Measurements from ENCODE around the gene PDZRN4.

The PDZRN4 gene

DNA sequence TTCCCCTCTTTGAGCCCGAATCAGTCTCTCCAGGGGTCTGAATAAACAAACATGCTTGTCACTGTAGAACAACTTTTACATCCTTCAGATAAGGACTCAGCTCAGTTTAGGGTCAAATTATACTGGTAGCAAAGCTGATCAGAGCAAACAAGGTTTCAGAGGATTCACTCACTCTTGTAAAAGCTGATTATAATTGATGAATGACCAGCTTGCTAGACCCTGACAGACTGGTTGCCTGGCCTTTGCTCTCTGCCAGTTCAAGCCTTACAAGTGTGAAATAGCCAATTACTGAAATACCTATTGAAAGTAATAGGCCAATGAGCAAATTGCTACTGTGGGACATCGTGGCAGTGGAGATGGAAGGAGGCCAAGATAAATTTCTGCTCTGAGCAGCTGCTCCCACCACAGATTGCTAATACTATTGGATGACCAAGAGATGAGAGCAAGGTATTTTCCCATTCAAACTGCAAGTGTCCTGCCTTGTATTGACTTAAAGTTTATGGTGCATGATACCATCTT is 177.6 kb downstream of the PDZRN4 start:
- TF ChIP-seq, protein P1, sequence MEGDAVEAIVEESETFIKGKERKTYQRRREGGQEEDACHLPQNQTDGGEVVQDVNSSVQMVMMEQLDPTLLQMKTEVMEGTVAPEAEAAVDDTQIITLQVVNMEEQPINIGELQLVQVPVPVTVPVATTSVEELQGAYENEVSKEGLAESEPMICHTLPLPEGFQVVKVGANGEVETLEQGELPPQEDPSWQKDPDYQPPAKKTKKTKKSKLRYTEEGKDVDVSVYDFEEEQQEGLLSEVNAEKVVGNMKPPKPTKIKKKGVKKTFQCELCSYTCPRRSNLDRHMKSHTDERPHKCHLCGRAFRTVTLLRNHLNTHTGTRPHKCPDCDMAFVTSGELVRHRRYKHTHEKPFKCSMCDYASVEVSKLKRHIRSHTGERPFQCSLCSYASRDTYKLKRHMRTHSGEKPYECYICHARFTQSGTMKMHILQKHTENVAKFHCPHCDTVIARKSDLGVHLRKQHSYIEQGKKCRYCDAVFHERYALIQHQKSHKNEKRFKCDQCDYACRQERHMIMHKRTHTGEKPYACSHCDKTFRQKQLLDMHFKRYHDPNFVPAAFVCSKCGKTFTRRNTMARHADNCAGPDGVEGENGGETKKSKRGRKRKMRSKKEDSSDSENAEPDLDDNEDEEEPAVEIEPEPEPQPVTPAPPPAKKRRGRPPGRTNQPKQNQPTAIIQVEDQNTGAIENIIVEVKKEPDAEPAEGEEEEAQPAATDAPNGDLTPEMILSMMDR (IDR thresholded peaks at IDR 0.05; ENCODE audit: control insufficient read depth, extremely low read depth, insufficient read depth): no peak
- no peak overlapping the region for H3K4me3 ChIP-seq (ENCODE audit: low read depth, low read length)
- no peak for DNase-seq (ENCODE audit: low read depth)

DNA sequence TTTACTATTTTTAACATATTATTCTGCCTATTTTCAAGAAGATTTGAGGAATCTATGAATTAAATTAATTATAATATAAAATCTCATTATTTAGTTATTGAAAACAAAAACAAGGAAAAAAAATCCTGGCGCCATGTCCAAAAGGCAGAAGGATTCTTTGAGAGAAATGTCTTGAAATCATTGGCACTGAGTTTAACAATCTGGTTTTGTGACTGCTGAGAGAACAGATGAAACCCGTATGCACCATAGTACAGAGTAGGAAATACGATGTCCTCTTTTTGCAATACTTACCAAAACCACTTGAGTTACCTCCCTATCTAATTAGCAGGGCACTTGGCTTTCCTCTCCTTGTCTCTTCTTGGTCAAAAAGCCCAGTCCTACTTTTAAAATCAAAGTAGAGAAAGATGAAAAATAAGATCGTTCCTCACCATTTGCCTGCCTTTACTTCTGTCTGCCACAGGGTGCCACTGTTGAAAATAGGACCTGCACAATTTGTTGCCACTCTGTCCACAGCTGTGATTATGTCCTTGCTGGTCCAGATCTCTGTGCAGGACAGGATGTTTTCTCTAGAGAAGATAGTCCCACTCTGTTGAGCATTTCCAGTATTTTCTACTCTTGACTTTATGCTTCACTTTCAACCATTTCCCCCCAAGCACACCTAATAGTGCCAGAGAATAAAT is 179.7 kb downstream of the PDZRN4 start:
- DNase-seq (ENCODE audit: low read depth): no peak
- TF ChIP-seq, protein P1 (IDR thresholded peaks at IDR 0.05; ENCODE audit: control insufficient read depth, extremely low read depth, insufficient read depth): peak; percentile 55
- H3K4me3 ChIP-seq (ENCODE audit: low read depth, low read length): no peak overlapping the region

DNA sequence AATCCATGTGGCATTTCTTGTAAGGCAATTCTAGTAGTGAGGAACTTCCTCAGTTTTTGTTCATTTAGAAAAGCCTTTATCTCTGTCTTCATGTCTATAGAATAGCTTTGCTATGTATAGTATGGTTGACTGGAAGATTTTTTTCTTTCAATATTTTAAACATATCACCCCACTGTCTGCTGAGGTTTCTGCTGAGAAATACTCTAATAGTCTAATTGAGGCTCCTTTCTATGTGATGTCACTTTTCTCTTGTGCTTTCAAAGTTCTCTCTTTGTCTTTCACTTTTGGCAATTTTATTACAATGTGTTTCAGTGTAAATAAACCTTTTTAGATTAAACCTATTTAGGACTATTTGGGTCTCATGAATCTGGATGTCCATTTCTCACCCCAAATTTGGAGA is 192.8 kb downstream of the PDZRN4 start:
- no peak for DNase-seq (ENCODE audit: low read depth)
- TF ChIP-seq, protein P1 (IDR thresholded peaks at IDR 0.05; ENCODE audit: control insufficient read depth, extremely low read depth, insufficient read depth): no peak
- no peak overlapping the region for H3K4me3 ChIP-seq (ENCODE audit: low read depth, low read length)

DNA sequence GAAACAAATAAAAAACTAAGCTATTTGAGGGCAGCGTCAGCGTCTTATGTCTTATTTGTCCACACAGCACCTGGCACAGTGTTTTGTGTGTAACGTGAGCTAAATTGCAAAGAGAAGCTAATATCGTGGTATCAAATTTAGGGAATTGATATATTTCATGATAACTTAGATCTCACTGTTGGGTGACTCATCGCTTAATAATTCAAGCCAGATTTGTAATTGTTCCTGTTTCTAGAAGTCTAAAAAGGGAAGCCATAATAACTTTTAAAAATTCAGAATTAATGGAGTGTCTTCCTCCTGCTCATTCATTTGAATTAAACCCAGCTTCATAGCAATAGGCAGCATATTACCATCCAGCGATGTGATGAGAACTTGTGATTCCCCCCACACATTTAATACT is 214.7 kb downstream of the PDZRN4 start:
- no peak for DNase-seq (ENCODE audit: low read depth)
- H3K4me3 ChIP-seq (ENCODE audit: low read depth, low read length): no peak overlapping the region
- TF ChIP-seq, protein P1 (IDR thresholded peaks at IDR 0.05; ENCODE audit: control insufficient read depth, extremely low read depth, insufficient read depth): no peak

DNA sequence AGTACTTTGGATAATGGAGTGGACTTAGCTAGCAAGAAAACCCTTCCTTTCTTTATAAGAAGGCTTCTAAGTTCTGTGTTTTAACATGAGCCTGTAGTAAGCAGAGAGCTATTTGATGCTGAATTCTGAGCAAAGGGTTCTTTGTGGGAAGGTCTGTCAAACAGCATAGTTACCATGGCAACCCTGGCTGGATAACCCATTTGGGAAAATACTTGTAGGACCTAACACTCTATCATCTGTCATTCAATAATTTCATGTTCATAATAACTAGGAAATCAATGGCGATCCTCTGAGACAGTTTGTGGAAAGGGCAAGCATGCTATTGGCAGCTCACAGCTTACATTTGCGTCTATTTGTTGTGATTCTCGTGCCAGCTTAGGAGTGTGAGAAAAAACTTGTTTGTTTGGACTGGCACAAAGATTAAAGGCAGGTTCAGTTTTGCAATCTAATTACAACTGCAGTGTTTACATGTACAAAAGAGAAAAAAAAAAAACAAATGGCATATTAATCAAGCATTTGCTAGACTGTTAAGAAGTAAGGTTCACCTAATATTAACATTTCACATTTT is 219.2 kb downstream of the PDZRN4 start:
- DNase-seq (ENCODE audit: low read depth): no peak
- no peak overlapping the region for H3K4me3 ChIP-seq (ENCODE audit: low read depth, low read length)
- TF ChIP-seq, protein P1 (IDR thresholded peaks at IDR 0.05; ENCODE audit: control insufficient read depth, extremely low read depth, insufficient read depth): no peak

DNA sequence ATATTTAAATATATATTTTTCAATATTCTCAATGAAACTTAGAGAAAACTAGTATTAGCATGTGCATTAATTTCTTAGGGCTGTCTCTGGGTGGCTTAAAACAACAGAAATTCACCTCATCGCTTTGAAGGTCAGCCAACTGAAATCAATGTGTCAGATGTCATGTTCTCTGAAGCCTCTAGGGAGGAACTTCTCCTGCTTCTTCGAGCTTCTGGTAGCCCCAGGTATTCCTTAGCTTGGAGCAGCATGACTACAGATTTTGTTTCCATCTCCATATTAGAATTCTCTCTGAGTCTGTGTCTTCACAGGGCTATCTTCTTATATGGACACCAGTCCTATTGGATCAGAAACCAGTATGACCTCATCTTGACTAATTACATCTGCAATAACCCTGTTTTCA is 221.5 kb downstream of the PDZRN4 start:
- TF ChIP-seq, protein P1 (IDR thresholded peaks at IDR 0.05; ENCODE audit: control insufficient read depth, extremely low read depth, insufficient read depth): no peak
- DNase-seq (ENCODE audit: low read depth): no peak
- no peak overlapping the region for H3K4me3 ChIP-seq (ENCODE audit: low read depth, low read length)

Data from LNCaP clone FGC (cell line).